Lower leg skin (tissue), 3 donors: Measurements from ENCODE around the gene XKR7.

Source experiments
- CTCF ChIP-seq, 3 donors: fragments of 450-650 bp; IDR thresholded peaks; one replicate each; pipeline ENCODE4 v1.5.1; 2016; ENCODE audit warnings: antibody characterized with exemption in 3 of 3, mild to moderate bottlenecking in 3 of 3, moderate library complexity in 2 of 3
- POLR2A ChIP-seq, 2 donors: fragments of 450-650 bp; IDR thresholded peaks; one replicate each; pipeline ENCODE4 v1.6.1; 2016 to 2017; ENCODE audit warnings: antibody characterized with exemption in 2 of 2, mild to moderate bottlenecking in 1 of 2, moderate library complexity in 1 of 2

DNA sequence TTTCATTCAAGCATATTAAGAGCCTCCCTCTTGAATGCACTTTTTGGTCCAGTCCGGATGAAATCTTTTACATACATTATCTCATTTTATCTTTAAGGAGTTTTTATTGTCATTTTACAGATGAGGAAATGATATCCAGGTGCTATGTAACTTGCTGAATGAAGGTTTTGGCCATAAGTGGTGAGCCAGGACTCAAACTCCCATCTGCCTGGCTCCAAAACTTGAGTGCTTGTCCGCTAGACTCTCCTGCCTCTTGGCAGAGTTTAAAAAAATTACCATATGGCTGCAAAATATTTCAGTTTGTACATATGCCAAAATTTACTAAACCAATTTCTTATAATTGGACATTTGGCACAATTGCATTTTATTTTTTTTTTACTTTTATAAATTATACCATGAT is 28.3 kb upstream of the XKR7 start:
- TF ChIP-seq CTCF (IDR thresholded peaks at IDR 0.05), result no peak
- no peak for TF ChIP-seq POLR2A (IDR thresholded peaks at IDR 0.05)
